Activated T-helper 1 cell treated with anti-CD3 and anti-CD28 coated beads, Interleukin-2, amount 50 U/mL, for 16 hours (primary cell): ENCODE results near the gene C13orf46.

Experiments used
- DNase-seq, 2 donors: peaks; one replicate each; pipeline ENCODE4 v3.0.0-alpha.2; 2020; ENCODE audit warnings: low read depth in 1 of 2, low spot score in 1 of 2

C13orf46 gene

GRCh38 chr13:113972451-113973217 is 1.2 kb downstream of the C13orf46 start:
- DNase-seq: no peak

GRCh38 chr13:113971471-113972231 is 2.2 kb downstream of the C13orf46 start:
- no peak for DNase-seq

GRCh38 chr13:113970810-113971470 is 2.9 kb downstream of the C13orf46 start:
- no peak for DNase-seq

GRCh38 chr13:113969973-113970611 is 3.8 kb downstream of the C13orf46 start:
- DNase-seq: no peak

- DNase-seq: no peak
These were observed 4.4 kb downstream of the C13orf46 start for GRCh38 chr13:113969311-113969972.

- DNase-seq: no peak
These were observed 5.2 kb downstream of the C13orf46 start for GRCh38 chr13:113968463-113969310.

- no peak for DNase-seq
These were observed 6.0 kb downstream of the C13orf46 start for GRCh38 chr13:113967729-113968462.

GRCh38 chr13:113967206-113967720 is 6.6 kb downstream of the C13orf46 start:
- no peak for DNase-seq

- no peak for DNase-seq
These were observed 7.7 kb downstream of the C13orf46 start for GRCh38 chr13:113965968-113966884.

- DNase-seq: no peak
These were observed 8.4 kb downstream of the C13orf46 start for GRCh38 chr13:113965383-113965874.

GRCh38 chr13:113964251-113964995 is 9.5 kb downstream of the C13orf46 start:
- DNase-seq: no peak

GRCh38 chr13:113963376-113963775 is 10.5 kb downstream of the C13orf46 start:
- DNase-seq: no peak

GRCh38 chr13:113962975-113963374 is 10.9 kb downstream of the C13orf46 start:
- no peak for DNase-seq

GRCh38 chr13:113962386-113962785 is 11.5 kb downstream of the C13orf46 start:
- DNase-seq: no peak

- DNase-seq: no peak
These were observed 13.5 kb downstream of the C13orf46 start for GRCh38 chr13:113960276-113960948.

GRCh38 chr13:113959198-113959597 is 14.7 kb downstream of the C13orf46 start:
- DNase-seq: no peak

GRCh38 chr13:113958373-113958772 is 15.5 kb downstream of the C13orf46 start:
- no peak for DNase-seq
